DOHH2 (cell line): ENCODE results near the gene SLC39A12.
A peak's percentile ranks its signal among the peaks of the same experiment; 100 is the strongest.

Experiments
- H3F3A ChIP-seq: fragments of 200-600 bp; sonication (generic), shearing (Covaris generic); 2 replicates; pipeline ENCODE4 v1.6.0; 2016; ENCODE audit warnings: antibody characterized with exemption, mild to moderate bottlenecking; ENCODE audit not compliant: control insufficient read depth, insufficient read depth
- H3K27ac ChIP-seq: fragments of 200-600 bp; sonication (generic); 2 replicates; pipeline ENCODE4 v1.5.1; 2014; ENCODE audit warnings: low read depth, mild to moderate bottlenecking, low read length, moderate library complexity
- H3K27me3 ChIP-seq: fragments of 200-600 bp; sonication (generic); 2 replicates; pipeline ENCODE4 v1.6.1; 2014; ENCODE audit warnings: mild to moderate bottlenecking, low read length, mixed read lengths; ENCODE audit not compliant: control insufficient read depth
- H3K36me3 ChIP-seq: fragments of 200-600 bp; sonication (generic); 2 replicates; pipeline ENCODE4 v1.6.1; 2014; ENCODE audit warnings: mild to moderate bottlenecking, low read length, moderate library complexity, mixed read lengths; ENCODE audit not compliant: control insufficient read depth
- H3K4me1 ChIP-seq: fragments of 200-600 bp; sonication (generic); 2 replicates; pipeline ENCODE4 v1.6.1; 2014; ENCODE audit warnings: mild to moderate bottlenecking, low read length, mixed read lengths; ENCODE audit not compliant: control insufficient read depth
- H3K4me2 ChIP-seq: fragments of 200-600 bp; sonication (generic); 2 replicates; pipeline ENCODE4 v1.6.0; 2014; ENCODE audit warnings: mild to moderate bottlenecking, low read length, moderate library complexity
- H3K4me3 ChIP-seq: fragments of 200-600 bp; sonication (generic); 2 replicates; pipeline ENCODE4 v1.5.1; 2014; ENCODE audit warnings: mild to moderate bottlenecking, low read length, mixed read lengths
- H3K79me2 ChIP-seq: fragments of 200-600 bp; sonication (generic); 2 replicates; pipeline ENCODE4 v1.6.1; 2014; ENCODE audit warnings: mild to moderate bottlenecking, low read length, mixed read lengths; ENCODE audit not compliant: control insufficient read depth
- H3K9me2 ChIP-seq: fragments of 200-600 bp; sonication (generic); replicated peaks from 2 replicates; pipeline ENCODE4 v1.6.1; 2014; ENCODE audit warnings: mild to moderate bottlenecking, low read length, mixed read lengths; ENCODE audit not compliant: control insufficient read depth
- H3K9me3 ChIP-seq: fragments of 200-600 bp; sonication (generic); 2 replicates; pipeline ENCODE4 v1.6.1; 2014; ENCODE audit warnings: antibody characterized with exemption, low read length, mixed read lengths; ENCODE audit not compliant: control insufficient read depth, insufficient read depth
- H4K20me1 ChIP-seq: fragments of 200-600 bp; sonication (generic); 2 replicates; pipeline ENCODE4 v1.6.0; 2014; ENCODE audit warnings: low read depth, mild to moderate bottlenecking, antibody characterized with exemption, low read length, moderate library complexity; ENCODE audit not compliant: control insufficient read depth, insufficient read depth
- CTCF ChIP-seq: fragments of 200-600 bp; sonication (generic); IDR thresholded peaks from one replicate; pipeline ENCODE4 v1.5.1; 2014; ENCODE audit warnings: antibody characterized with exemption, mild to moderate bottlenecking, low read depth, low read length; ENCODE audit not compliant: poor library complexity, severe bottlenecking
- EZH2phosphoT487 ChIP-seq: fragments of 200-600 bp; sonication (generic); IDR thresholded peaks from 2 replicates; pipeline ENCODE4 v1.6.1; 2017; ENCODE audit warnings: borderline replicate concordance, mild to moderate bottlenecking, antibody characterized with exemption, low read length, moderate library complexity, mixed read lengths

The SLC39A12 gene

GRCh38 chr10:18021725-18022480 lies 70.2 kb downstream of the SLC39A12 start:
- Histone ChIP-seq H3K4me2 (no peak overlapping the region), H3F3A (no peaks in the 10 kb centered on the region), H3K36me3 (no peaks in the 10 kb centered on the region), H3K27ac (no peak overlapping the region), H3K4me3 (no peak overlapping the region), H3K9me3 (peaks cover 5% of the 10 kb centered on the region; the same call in 1 of the 2 replicates), H3K27me3 (no peaks in the 10 kb centered on the region), H4K20me1 (no peaks in the 10 kb centered on the region), H3K9me2 (no peaks in the 10 kb centered on the region), H3K79me2 (no peaks in the 10 kb centered on the region), H3K4me1 (no peaks in the 10 kb centered on the region)
- TF ChIP-seq CTCF (no peak), EZH2phosphoT487 (no peak)

GRCh38 chr10:18043148-18044006 lies 91.7 kb downstream of the SLC39A12 start:
- Histone ChIP-seq H4K20me1 (no peaks in the 10 kb centered on the region), H3K36me3 (no peaks in the 10 kb centered on the region), H3K9me3 (no peaks in the 10 kb centered on the region), H3K4me3 (no peak overlapping the region), H3F3A (no peaks in the 10 kb centered on the region), H3K9me2 (no peaks in the 10 kb centered on the region), H3K79me2 (no peaks in the 10 kb centered on the region), H3K27ac (no peak overlapping the region), H3K4me1 (peaks cover 14% of the 10 kb centered on the region), H3K4me2 (no peak overlapping the region), H3K27me3 (no peaks in the 10 kb centered on the region)
- no peak for TF ChIP-seq CTCF

DNA sequence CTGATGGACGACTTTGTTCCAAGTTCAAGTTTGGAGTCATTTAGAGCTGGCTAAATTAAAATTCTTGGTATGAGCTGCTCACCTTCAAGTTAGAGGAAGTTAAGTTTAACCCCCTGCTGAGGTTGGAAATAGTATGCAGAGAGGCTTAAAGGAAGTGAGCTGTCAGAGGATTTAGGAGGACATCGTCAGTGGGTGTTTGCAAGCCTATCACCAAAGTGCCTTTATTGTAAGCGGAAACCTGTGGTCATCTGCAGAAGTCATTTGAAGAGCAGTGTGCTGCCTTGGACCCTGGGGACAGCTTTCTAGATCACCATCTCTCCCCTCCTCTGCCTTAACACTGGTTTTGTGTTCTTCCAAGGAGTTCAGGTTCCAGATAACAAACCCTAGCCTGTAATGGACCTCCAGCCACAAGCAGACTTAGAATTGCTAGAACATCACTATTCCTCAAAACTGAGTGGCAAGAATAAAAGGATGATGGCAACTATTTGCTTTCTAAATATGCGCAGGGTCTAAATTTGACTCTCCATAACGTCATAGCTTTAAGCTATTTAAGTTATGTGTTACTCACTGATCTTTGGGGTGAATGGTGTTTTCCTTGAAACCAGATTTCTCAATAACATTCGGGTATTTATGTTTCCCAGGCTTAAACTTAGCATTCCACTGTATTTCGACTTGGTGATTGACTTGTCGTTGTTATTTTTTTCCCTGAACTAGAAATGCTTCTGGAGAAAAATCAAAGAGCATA lies 93.4 kb downstream of the SLC39A12 start:
- H3K4me3 ChIP-seq = peak overlapping the region; percentile 16; the same call in 1 of the 2 replicates
- H3K4me2 ChIP-seq = peak overlapping the region; percentile 53
- peaks cover 14% of the 10 kb centered on the region for H3K4me1 ChIP-seq
- no peaks in the 10 kb centered on the region for H3K27me3 ChIP-seq
- H3K27ac ChIP-seq = no peak overlapping the region
- no peaks in the 10 kb centered on the region for H3K9me3 ChIP-seq
- no peaks in the 10 kb centered on the region for H4K20me1 ChIP-seq
- no peaks in the 10 kb centered on the region for H3F3A ChIP-seq
- H3K36me3 ChIP-seq = no peaks in the 10 kb centered on the region
- no peaks in the 10 kb centered on the region for H3K9me2 ChIP-seq
- TF ChIP-seq EZH2phosphoT487 = no peak
- no peak for TF ChIP-seq CTCF
- H3K79me2 ChIP-seq = no peaks in the 10 kb centered on the region
